IMR-90 (cell line): ENCODE results near the gene DPP6. TPM values are rescaled to one million over a fixed set of nuclear protein-coding genes. Genes with fewer than 3 reads are reported as not detected.

ENCODE experiments used
- ATAC-seq: fragments of 200-7000 bp; cut with Tn5 transposase; 2 replicates; pipeline ENCODE4 v1.9.1; 2020; ENCODE audit warnings: low read depth, mild to moderate bottlenecking, moderate library complexity
- BruUV-seq: library from RNA; stranded (reverse); fragments of 400-500 nt; replicated peaks from 2 replicates; lab custom pipeline; 2021; lab: Mats Ljungman, UMichigan
- CTCF ChIA-PET: fragments of 300-600 bp; formaldehyde crosslinking; extraction: SDS; loops from one replicate; lab custom pipeline; 2021; ENCODE audit warnings: antibody characterized with exemption; lab: Yijun Ruan, JAX
- POLR2A ChIA-PET: fragments of 300-600 bp; sonication (Branson Sonifier 250); formaldehyde crosslinking; loops from one replicate; lab custom pipeline; 2022; ENCODE audit warnings: antibody characterized with exemption; ENCODE audit not compliant: unreplicated experiment; lab: Charles Lee
- DNase-seq: peaks from one replicate; pipeline ENCODE4 v3.0.0; 2013
- H2AFZ ChIP-seq: replicated peaks from 2 replicates; pipeline ENCODE3; 2013; ENCODE audit warnings: low read length, mild to moderate bottlenecking; ENCODE audit not compliant: poor library complexity
- H2AK5ac ChIP-seq: 2 replicates; pipeline ENCODE4 v1.6.1; 2013; ENCODE audit warnings: low read depth, low read length, inconsistent platforms
- H2AK9ac ChIP-seq: replicated peaks from 2 replicates; pipeline ENCODE3; 2013; ENCODE audit warnings: mild to moderate bottlenecking, low read depth, low read length, moderate library complexity; ENCODE audit not compliant: poor library complexity
- H2BK120ac ChIP-seq: 2 replicates; pipeline ENCODE4 v1.6.1; 2013; ENCODE audit warnings: low read depth, low read length, inconsistent platforms
- H2BK15ac ChIP-seq: 3 replicates; pipeline ENCODE4 v1.6.1; 2013; ENCODE audit warnings: low read depth, low read length, inconsistent platforms
- H2BK20ac ChIP-seq: 2 replicates; pipeline ENCODE4 v1.6.1; 2013; ENCODE audit warnings: low read depth, mild to moderate bottlenecking, inconsistent platforms, low read length, moderate library complexity
- H2BK5ac ChIP-seq: 2 replicates; pipeline ENCODE4 v1.6.1; 2013; ENCODE audit warnings: mild to moderate bottlenecking, low read depth, low read length, inconsistent platforms; ENCODE audit not compliant: poor library complexity, severe bottlenecking
- H3K14ac ChIP-seq: replicated peaks from 2 replicates; pipeline ENCODE4 v1.6.1; 2013; ENCODE audit warnings: low read depth, low read length, inconsistent platforms
- H3K18ac ChIP-seq: 2 replicates; pipeline ENCODE4 v1.6.1; 2013; ENCODE audit warnings: low read depth, low read length, control low read depth
- H3K23ac ChIP-seq: 2 replicates; pipeline ENCODE4 v1.6.1; 2013; ENCODE audit warnings: low read depth, low read length, inconsistent platforms
- H3K27ac ChIP-seq: 2 replicates; pipeline ENCODE4 v1.5.1; 2013; ENCODE audit warnings: mild to moderate bottlenecking, control low read depth, low read length; ENCODE audit not compliant: insufficient read depth
- H3K27me3 ChIP-seq: 2 replicates; pipeline ENCODE4 v1.6.1; 2013; ENCODE audit warnings: low read length; ENCODE audit not compliant: control insufficient read depth, insufficient read depth
- H3K36me3 ChIP-seq: 2 replicates; pipeline ENCODE4 v1.6.1; 2013; ENCODE audit warnings: low read length, mixed read lengths; ENCODE audit not compliant: control insufficient read depth, insufficient read depth
- H3K4ac ChIP-seq: 2 replicates; pipeline ENCODE4 v1.6.1; 2013; ENCODE audit warnings: low read depth, low read length, inconsistent platforms
- H3K4me1 ChIP-seq: 2 replicates; pipeline ENCODE4 v1.6.1; 2013; ENCODE audit warnings: low read length, mixed read lengths; ENCODE audit not compliant: control insufficient read depth, insufficient read depth
- H3K4me2 ChIP-seq: 2 replicates; pipeline ENCODE4 v1.6.1; 2013; ENCODE audit warnings: low read depth, mild to moderate bottlenecking, control low read depth, low read length, moderate library complexity
- H3K4me3 ChIP-seq: 2 replicates; pipeline ENCODE4 v1.5.1; 2013; ENCODE audit warnings: low read depth, mild to moderate bottlenecking, control low read depth, low read length, moderate library complexity; ENCODE audit not compliant: insufficient read depth
- H3K56ac ChIP-seq: 2 replicates; pipeline ENCODE4 v1.6.1; 2013; ENCODE audit warnings: low read length, inconsistent platforms; ENCODE audit not compliant: insufficient read depth; ENCODE audit errors: extremely low read depth
- H3K79me1 ChIP-seq, 2 experiments: 2 replicates each; pipeline ENCODE4 v1.6.1; 2013; ENCODE audit warnings: low read length in 2 of 2, inconsistent platforms in 1 of 2, low read depth in 1 of 2
- H3K9ac ChIP-seq: 2 replicates; pipeline ENCODE4 v1.6.1; 2013; ENCODE audit warnings: low read depth, low read length, control low read depth
- H3K9me1 ChIP-seq: 2 replicates; pipeline ENCODE4 v1.6.1; 2013; ENCODE audit warnings: low read length, inconsistent platforms; ENCODE audit not compliant: insufficient read depth
- H3K9me3 ChIP-seq: 2 replicates; pipeline ENCODE4 v1.6.1; 2013; ENCODE audit warnings: low read length; ENCODE audit not compliant: control insufficient read depth, insufficient read depth
- H4K20me1 ChIP-seq: 2 replicates; pipeline ENCODE4 v1.6.1; 2013; ENCODE audit warnings: low read length, inconsistent platforms; ENCODE audit not compliant: insufficient read depth
- H4K5ac ChIP-seq: 2 replicates; pipeline ENCODE4 v1.6.1; 2013; ENCODE audit warnings: mild to moderate bottlenecking, low read depth, low read length, control low read depth
- H4K8ac ChIP-seq, 2 experiments: 2 replicates each; pipeline ENCODE4 v1.6.1; 2013; ENCODE audit warnings: low read depth in 2 of 2, low read length in 2 of 2, control low read depth in 1 of 2, inconsistent platforms in 1 of 2
- H4K91ac ChIP-seq: 2 replicates; pipeline ENCODE4 v1.6.1; 2013; ENCODE audit warnings: low read depth, low read length, inconsistent platforms; ENCODE audit not compliant: insufficient read depth
- CHD1 ChIP-seq: IDR thresholded peaks from 2 replicates; pipeline ENCODE4 v1.6.1; 2012; ENCODE audit warnings: low read depth, low read length, improper control_type of control experiment
- CTCF ChIP-seq: conservative IDR thresholded peaks from 2 replicates; pipeline ENCODE4 v1.5.1; 2012; ENCODE audit warnings: mild to moderate bottlenecking, low read depth, low read length, improper control_type of control experiment
- ELK1 ChIP-seq: fragments of 150-350 bp; IDR thresholded peaks from 2 replicates; pipeline ENCODE4 v1.6.1; 2016; ENCODE audit warnings: low read depth, mild to moderate bottlenecking, low read length, moderate library complexity, borderline replicate concordance
- FOS ChIP-seq: fragments of 150-350 bp; IDR thresholded peaks from 2 replicates; pipeline ENCODE4 v1.6.1; 2016; ENCODE audit warnings: low read depth, low read length
- MAZ ChIP-seq: IDR thresholded peaks from 2 replicates; pipeline ENCODE4 v1.6.1; 2012; ENCODE audit warnings: low read depth, mild to moderate bottlenecking, low read length, improper control_type of control experiment, moderate library complexity, borderline replicate concordance
- RCOR1 ChIP-seq: IDR thresholded peaks from 2 replicates; pipeline ENCODE4 v1.6.1; 2012; ENCODE audit warnings: mild to moderate bottlenecking, low read length, improper control_type of control experiment; ENCODE audit not compliant: insufficient replicate concordance
- RFX5 ChIP-seq: IDR thresholded peaks from 2 replicates; pipeline ENCODE4 v1.8.0; 2012; ENCODE audit warnings: low read depth, mild to moderate bottlenecking, low read length, moderate library complexity
- WGBS, 2 experiments: methylation state at CpG; one replicate each; pipeline versions ENCODE4 v1.1.5 to v1.1.7; 2013; ENCODE audit warnings: missing lambda C conversion rate in 2 of 2; ENCODE audit not compliant: insufficient read length in 1 of 2; ENCODE audit errors: extremely low coverage in 2 of 2; 5-methylcytosine and 5-hydroxymethylcytosine counted together
- dilution Hi-C: fragments of 300-500 bp; cut with HindIII; formaldehyde crosslinking; loops from one replicate; pipeline ENCODE4 v1.14.3; 2018; ENCODE audit warnings: low sequenced_read_pairs; ENCODE audit not compliant: unreplicated experiment
- in situ Hi-C: fragments of 300-500 bp; cut with MboI; formaldehyde crosslinking; loops from 3 replicates; pipeline ENCODE4 v1.14.3; 2019; ENCODE audit warnings: low sequenced_read_pairs, inconsistent platforms, mixed read lengths
- intact Hi-C: fragments of 100-400 bp; cut with micrococcal nuclease; formaldehyde crosslinking; loops from 2 replicates; pipeline ENCODE4 v1.10.0; 2022
- polyA plus RNA-seq, 3 experiments: library from polyadenylated mRNA; depleted of rRNA; stranded (reverse); fragments of >200 nt; gene quantifications; 2 replicates each; pipeline ENCODE4 v1.2.3, GENCODE V29; 2012; ENCODE audit warnings: low replicate concordance in 1 of 3
- total RNA-seq: library from RNA; depleted of rRNA; stranded (reverse); fragments of >200 nt; gene quantifications from 2 replicates; pipeline ENCODE4 v1.2.3, GENCODE V29; 2012
- TF ChIP-seq, protein P1 (sequence below): fragments of 150-350 bp; IDR thresholded peaks from 2 replicates; pipeline ENCODE4 v1.6.1; 2017; ENCODE audit warnings: mild to moderate bottlenecking, antibody characterized with exemption, low read length, low read depth

DPP6 gene
- total and polyA plus RNA-seq, 2 of the 4 experiments (the other 2 are of a cell fraction): not detected

DNA sequence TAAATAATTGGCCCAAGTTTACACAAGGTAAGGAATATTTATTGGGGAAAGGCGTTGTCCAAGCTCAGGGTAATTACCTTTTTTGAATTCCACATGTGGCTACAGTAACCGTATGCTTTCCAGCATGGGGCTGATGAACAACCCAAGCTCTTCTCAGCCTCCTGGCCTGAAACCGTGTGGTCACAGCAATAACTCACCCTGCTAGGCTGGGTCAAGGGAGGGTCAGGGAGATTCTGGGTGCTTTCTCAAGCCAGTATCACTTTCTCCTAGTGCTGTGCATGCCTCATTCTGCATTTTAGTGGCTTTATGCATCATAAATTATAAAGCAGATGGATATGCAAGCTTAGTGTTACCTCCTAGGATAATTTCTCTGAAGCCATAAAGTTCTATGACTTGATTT is 676.9 kb downstream of the DPP6 start:
- Histone ChIP-seq H3K9ac (no peak overlapping the region), H3K23ac (no peak overlapping the region), H3K18ac (no peak overlapping the region), H2AFZ (no peak overlapping the region), H2BK20ac (no peak overlapping the region), H2BK120ac (no peak overlapping the region), H2AK5ac (no peak overlapping the region), H4K8ac (no peak overlapping the region), H3K9me1 (no peaks in the 10 kb centered on the region), H2BK5ac (no peak overlapping the region), H3K36me3 (no peaks in the 10 kb centered on the region), H2BK15ac (no peak overlapping the region), H2AK9ac (no peak overlapping the region), H4K5ac (no peak overlapping the region), H4K20me1 (no peaks in the 10 kb centered on the region), H4K91ac (no peak overlapping the region), H3K4me2 (no peak overlapping the region), H3K79me1 (no peaks in the 10 kb centered on the region), H3K4me3 (no peak overlapping the region), H3K4me1 (no peaks in the 10 kb centered on the region), H3K9me3 (peaks cover 35% of the 10 kb centered on the region), H3K27me3 (no peaks in the 10 kb centered on the region), H3K4ac (no peak overlapping the region), H3K56ac (no peak overlapping the region), H3K14ac (no peak overlapping the region), H3K27ac (no peak overlapping the region)
- no peak for DNase-seq
- dilution Hi-C loops (no loop called here), intact Hi-C loops (no loop called here), in situ Hi-C loops (no loop called here)
- ChIA-PET CTCF (no interaction called here), POLR2A (no interaction called here)
- ATAC-seq: no peak
- WGBS, 2 experiments: no CpG with 5 or more reads among the region's 3 CpGs
- TF ChIP-seq, protein P1, sequence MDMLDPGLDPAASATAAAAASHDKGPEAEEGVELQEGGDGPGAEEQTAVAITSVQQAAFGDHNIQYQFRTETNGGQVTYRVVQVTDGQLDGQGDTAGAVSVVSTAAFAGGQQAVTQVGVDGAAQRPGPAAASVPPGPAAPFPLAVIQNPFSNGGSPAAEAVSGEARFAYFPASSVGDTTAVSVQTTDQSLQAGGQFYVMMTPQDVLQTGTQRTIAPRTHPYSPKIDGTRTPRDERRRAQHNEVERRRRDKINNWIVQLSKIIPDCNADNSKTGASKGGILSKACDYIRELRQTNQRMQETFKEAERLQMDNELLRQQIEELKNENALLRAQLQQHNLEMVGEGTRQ: no peak
- no peak for TF ChIP-seq RFX5
- no peak for TF ChIP-seq CHD1
- no peak for TF ChIP-seq MAZ
- no peak for TF ChIP-seq RCOR1
- no peak for TF ChIP-seq FOS
- no peak for TF ChIP-seq ELK1
- no peak for TF ChIP-seq CTCF
- BruUV-seq: no TSS peak
